Medulla oblongata (tissue), 1 donor: Measurements from ENCODE around the gene MRPS26.
"Not testable (repeated sequence)": the region's sequence is repeated elsewhere in the genome, so short reads cannot be mapped to it uniquely, and the experiment has no call there.

Source experiments
- DNase-seq: peaks from one replicate; pipeline ENCODE4 v3.0.0-alpha.2; 2015; ENCODE audit errors: extremely low spot score

Gene MRPS26

DNA sequence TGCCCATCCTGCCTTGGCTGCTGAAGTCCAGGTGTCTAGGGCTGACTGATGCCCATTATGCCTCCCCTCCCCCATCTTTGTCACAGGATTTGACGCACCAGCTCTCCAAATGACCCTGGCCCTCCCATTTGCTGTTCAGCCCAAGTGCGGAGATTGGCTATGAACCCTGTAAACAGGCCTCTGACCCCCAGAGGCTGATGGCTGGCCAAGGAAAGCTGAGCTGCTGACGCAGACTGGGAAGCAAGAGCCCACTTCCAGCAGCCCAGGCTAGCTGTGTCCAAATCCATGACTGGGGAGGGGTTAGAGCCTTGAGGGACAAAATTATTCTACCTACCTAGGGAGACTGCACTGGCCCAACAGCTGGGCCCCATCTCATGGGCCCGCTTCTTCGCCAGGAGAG lies 3.2 kb upstream of the MRPS26 start:
- DNase-seq: peak; percentile 35

DNA sequence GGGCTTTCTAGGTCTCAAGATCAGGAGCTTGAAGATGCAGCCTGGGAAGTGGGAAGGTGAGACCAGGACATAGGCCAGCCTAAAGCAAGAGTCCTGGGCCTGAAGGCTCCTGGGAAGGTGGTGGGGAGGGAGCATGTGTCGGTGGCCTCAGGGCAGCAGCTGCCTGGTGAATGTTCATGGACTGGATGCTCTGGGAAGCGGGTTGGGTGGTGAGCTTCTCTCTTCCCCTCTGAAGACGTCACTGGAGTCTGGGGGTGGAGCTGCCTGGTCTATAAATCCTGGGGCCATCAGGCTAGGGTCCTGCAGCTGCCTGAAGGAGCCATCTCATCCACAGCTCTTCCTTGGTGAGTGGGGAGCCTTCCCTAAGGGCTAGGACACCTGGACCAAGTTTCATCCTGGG lies 2.5 kb upstream of the MRPS26 start, which contains the start of gene GNRH2:
TSS of gene GNRH2 (plus strand) at position 301 of the 400 bp plus-strand sequence. CDS start 793 bp downstream, outside the sequence.
- DNase-seq: no peak

DNA sequence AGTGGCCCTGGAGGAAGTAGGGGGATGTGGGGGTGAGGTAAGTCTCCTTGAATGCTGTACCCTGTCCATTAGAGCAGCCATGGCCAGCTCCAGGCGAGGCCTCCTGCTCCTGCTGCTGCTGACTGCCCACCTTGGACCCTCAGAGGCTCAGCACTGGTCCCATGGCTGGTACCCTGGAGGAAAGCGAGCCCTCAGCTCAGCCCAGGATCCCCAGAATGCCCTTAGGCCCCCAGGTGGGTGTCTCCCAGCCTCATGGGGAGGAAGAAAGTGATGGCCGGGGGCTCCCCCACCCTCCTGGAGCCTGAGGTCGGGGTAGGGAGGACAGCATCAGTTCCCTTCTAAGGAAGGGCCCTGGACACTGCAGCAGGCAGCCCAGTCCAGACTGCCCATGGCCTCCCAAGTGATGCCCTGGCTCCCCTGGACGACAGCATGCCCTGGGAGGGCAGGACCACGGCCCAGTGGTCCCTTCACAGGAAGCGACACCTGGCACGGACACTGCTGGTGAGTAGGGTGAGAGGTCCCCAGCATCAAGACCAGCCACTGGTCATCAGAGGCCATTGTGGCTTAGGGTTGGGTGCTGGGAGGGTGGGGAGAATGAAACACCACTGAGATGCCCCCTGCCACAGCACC lies 1.4 kb upstream of the MRPS26 start:
- no peak for DNase-seq

DNA sequence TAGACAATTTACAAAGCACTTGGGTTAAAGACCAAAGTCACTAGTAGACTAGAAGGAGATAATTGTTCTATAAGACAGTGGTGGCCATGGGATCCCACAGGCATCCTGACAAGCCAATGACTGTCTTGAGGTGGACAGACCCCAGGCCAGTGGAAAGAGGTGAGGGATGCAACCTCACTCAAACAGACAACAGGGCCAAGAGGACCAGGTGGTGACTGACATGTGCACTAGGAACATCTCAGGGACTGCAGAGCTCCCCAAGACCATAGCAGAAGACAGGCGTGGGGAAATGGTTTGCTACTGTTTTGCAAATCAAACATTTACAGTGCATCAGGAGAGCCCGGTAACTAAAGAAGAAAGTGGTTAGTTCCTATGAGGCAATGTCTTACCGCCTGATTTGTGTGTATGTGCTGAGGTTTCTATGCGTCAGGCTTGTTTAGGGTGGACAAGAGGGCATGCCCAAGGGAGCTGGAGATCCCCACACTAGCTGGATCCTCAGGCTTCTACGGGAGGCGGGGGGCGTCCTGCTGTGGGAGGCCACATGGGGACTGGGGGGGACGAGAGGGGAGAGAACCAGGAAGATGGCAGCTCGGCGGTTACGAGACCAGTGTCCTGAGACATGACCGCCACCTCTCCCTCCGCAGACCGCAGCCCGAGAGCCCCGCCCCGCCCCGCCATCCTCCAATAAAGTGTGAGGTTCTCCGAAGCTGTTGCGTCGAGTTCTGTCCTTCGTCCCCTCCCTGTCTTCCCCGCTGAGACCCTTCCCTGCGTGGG lies 623 bp upstream of the MRPS26 start:
- DNase-seq: no peak

DNA sequence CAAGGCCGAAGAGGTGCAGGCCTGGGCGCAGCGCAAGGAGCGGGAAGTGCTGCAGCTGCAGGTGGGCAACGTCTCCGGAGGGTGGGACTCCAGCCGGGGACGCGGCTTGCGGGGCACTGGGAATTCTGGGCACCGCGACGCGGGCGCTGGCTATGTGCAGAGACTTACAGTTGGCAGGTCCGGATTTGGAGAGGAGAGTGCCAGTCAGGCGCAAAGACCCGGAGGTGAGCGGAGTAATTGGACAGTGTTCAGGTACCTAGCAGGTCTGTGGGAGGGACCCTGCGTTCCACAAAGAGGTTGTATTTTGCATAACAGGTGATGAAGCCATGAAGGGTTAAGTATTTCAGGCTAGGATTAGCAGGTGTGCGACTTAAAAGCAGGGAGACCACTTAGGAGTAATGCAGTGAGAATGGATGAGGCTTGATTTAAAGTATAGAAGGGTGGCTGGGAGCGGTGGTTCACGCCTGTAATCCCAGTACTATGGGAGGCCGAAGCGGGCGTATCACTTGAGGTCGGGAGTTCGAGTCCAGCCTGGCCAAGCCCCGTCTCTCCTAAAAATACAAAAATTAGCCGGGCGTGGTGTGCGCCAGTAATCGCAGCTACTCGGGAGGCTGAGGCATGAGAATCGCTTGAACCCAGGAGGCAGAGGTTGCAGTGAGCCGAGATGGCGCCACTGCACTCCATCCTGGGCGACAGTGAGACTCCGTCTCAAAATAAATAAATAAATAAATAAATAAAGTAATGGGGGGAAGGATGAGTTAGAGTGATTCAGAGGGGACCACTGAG lies 1.0 kb downstream of the MRPS26 start:
- no peak for DNase-seq

DNA sequence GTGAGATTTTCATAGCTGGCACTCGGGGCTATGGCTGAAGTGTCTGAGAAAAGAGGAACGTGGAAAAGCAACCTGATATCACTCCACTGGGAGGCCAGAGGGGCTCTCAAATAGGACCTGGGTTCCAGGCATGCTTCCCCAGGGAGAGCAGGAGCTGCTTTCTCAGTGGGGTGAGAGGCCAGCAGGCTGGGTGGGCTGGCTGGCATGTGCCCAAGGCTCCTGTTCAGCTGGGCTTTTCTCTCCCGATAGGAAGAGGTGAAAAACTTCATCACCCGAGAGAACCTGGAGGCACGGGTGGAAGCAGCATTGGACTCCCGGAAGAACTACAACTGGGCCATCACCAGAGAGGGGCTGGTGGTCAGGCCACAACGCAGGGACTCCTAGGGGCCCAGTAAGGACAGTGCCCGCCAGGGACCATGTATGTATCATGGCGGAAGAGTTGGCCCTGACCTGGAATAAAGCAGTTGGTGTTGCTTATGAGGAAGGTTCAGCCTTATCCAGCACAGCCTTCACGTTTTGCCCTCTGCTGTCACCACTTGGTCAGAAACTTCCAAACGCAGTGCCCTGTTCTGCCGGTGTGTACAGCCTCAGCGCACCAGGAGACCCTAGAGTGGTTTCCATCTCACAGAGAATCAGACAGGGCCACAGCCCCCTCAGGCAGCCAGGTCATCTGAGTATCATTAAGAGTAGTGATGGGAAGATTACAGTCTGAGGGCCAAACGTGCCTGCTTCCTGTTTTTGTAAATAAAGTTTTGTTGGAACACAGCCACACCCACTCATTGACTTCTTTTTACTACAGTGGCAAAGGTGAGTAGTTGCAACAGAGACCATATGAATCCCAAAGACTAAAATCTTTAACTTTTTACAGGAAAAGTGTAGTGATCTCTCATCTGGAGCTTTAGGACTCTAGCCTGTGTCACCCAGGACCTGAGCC lies 1.9 kb downstream of the MRPS26 start:
- DNase-seq: no peak

DNA sequence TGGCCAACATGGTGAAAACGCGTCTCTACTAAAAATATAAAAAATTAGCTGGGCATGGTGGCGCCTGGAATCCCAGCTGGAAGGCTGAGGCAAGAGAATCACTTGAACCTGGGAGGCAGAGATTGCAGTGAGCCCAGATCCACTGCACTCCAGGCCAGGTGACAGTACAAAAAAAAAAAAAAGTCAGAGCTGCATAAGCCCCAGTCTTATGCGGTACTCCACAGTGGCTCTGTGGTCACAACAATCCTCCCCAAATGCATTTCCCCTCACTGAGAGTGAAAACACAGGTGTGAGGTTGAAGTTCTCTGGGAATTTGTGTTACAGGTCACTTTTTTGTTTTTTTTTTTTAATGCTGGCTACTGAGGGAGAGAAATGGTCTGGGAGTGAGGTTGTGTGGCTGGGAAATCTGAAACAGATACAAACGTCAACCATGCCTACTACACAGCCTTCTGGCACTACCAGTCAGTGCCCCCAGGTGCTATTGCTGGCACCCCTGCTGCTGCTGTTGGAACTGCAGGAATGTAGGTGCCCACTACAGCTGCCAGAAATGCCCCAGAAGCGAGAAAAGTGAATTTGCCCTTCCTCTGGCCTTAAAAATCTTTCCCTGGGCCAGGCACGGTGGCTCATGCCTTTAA lies 5.7 kb downstream of the MRPS26 start:
- DNase-seq: no peak

DNA sequence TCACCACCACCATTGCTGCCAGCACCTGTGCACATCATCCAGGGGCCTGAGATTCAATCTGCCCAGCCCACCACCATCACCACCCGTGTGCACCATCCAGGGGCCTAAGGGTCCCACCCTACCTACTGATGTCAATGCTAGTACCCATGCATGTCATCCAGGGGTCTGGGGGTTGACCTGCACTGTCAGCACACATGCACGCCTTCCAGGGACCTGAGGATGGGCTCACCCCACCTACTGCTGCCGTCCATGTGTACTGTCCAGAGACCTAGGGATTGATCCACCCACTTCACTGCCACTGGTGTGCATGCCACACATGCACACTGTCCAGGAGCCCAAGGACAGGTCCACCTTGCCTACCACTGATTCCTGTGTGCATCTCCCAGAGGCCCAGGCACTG lies 13.6 kb downstream of the MRPS26 start:
- no peak for DNase-seq

DNA sequence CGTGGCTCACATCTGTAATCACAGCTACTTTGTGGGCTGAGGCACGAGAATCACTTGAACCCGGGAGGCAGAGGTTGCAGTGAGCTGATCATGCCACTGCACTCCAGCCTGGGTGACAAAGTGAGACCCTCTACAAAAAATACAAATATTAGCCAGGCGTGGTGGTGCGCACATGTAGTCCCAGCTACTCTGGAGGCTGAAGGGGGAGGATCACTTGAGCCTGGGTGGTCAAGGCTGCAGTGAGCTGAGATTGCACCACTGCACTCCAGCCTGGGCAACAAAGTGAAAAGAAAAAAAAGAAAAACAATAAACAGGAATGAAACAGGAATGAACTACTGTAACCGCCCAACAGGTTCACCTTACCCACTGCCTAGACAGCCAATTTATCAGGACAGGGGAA lies 18.3 kb downstream of the MRPS26 start:
- not testable (repeated sequence) for DNase-seq

DNA sequence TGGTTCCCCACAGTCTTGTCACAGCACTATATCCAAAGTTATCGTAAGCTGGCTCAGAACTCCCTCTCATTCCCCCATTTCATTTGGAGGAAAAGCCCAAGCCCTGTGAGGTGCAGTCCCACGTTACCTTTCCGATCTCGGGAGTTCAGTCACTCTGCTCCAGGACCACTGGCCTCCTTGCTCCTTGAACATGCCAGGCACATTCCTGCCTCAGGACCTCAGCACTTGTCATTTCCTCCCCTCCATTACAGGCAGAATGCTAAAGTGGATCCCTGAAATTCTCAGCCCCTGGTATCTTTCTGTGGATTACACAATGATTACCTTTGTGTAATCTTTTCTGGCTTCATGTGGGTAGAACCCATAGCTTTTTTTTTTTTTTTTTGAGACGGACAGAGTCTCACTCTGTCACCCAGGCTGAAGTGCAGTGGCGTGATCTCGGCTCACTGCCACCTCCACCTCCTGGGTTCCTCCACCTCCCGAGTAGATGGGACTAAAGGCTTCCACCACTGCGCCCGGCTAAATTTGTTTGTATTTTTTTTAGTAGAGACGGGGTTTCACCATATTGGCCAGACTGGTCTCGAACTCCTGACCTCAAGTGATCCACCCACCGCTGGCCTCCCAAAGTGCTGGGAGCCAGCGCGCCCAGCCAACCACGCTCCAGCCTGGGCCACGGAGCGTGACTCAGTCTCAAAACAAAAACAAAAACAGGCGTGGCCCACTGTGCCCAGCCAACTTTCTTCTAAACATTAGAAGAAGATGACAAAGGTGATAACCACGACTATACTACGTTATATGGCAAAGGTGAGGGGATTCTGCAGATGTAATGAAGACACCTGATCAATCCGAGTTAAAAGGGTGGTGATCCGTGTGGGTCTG lies 21.5 kb downstream of the MRPS26 start:
- no peak for DNase-seq

DNA sequence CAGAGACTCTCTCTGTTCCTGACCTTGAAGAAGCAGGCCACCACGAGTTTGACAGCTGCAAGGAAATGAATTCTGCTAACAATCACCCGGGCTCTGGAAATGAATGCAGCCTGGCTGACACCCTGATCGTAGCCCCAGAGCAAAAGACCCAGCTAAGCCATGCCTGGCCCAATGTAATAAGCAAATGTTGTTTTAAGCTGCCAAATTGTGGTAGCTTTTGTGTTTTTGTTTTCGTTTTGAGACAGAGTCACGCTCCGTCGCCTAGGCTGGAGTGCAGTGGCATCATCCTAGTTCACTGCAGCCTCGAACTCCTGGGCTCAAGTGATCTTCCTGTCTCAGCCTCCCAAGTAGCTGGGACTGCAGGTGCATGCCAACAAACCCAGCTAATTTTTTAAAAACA lies 22.2 kb downstream of the MRPS26 start:
- peak; percentile 35 for DNase-seq

DNA sequence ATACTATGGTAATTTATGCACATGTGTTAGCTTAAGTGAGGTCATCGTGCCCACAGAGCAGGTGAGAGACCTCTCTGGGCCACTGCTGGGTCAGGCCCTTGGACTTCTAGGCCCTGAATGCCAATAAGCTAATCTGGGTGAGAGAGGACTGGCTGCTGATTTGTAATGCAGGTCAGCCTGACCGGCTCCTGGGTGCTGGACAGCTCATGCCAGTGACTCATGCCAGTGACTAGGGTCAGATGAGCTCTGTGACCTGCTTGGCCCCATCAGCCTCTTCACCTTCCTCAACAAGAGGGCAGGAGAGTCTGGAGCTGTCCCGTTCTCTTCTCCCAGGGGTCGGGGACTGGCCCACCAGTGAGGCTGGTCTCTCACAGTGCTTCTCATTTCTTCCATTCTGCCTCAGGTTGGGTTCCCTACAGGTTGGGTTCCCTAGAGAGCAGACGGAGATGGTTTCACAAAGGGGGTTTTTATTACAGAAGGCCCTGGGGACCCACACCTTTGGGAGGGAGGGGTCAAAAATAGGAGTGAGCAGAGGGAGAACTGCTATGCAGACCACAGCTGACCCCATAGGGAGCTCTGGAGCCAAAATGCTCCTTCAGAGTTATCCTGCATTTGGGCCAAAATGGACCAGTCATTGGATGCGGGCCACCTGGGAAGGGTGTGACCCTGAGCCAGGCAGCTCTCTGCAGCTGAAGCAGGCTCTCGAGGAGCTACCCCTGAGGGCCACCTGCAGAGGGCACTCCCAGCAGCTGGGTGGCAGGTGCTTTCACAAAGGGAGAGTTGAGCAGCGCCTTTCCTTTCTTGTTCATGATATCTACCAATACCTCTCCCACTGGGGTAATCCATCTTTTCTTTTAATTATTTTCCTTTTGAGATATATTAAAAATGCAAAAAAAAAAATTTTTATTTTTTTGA lies 23.4 kb downstream of the MRPS26 start:
- no peak for DNase-seq

DNA sequence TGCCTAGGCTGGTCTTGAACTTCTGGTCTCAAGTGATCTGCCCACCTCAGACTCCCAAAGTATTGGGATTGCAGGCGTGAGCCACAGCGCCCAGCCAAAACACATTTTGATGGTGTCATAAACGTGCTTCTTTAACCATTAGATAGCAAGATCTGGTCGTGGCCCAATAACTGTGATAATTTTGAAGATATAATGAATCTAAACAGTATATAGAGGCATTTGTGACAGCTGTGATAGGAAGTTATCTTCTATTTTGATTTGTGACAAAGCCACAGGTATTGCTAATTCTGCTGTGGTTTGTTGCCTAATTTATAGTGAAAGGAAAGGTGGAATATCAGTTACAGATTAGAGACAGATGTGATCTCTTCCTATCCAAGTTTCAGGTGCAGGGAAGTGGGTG lies 24.9 kb downstream of the MRPS26 start:
- no peak for DNase-seq

DNA sequence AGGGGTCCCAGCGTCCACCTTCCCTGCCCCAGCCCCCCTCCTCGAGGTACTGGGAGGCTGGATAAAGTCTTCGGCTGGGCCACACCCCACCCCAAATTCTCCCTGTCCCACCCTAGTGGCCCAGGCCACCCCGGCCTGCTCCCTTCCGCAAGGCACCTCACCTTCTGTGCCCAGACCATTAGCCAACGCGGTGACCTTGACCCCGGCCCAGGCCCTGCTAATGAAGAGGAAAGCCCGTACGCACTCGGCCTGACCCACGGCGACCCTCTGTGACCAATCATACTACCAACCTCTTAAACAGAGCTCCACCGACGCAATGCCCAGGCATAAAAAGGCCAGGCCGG lies 25.4 kb downstream of the MRPS26 start:
- DNase-seq: no peak

DNA sequence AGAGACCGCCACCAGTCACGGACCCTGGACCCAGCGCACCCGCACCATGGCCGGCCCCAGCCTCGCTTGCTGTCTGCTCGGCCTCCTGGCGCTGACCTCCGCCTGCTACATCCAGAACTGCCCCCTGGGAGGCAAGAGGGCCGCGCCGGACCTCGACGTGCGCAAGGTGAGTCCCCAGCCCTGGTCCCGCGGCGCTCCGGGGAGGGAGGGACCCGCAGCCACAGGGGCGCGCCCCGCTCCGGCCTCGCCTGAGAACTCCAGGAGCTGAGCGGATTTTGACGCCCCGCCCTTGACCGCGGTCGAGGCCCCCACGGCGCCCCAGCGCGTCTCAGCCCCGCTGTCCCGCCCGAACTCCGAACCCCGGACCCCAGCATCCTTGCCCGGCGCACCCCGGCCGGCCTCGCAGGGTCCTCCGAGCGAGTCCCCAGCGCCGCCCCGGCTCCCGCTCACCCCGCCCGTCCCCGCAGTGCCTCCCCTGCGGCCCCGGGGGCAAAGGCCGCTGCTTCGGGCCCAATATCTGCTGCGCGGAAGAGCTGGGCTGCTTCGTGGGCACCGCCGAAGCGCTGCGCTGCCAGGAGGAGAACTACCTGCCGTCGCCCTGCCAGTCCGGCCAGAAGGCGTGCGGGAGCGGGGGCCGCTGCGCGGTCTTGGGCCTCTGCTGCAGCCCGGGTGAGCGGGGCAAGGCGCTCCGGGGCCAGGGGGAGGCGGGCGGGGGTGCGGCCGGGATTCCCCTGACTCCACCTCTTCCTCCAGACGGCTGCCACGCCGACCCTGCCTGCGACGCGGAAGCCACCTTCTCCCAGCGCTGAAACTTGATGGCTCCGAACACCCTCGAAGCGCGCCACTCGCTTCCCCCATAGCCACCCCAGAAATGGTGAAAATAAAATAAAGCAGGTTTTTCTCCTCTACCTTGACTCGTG lies 26.0 kb downstream of the MRPS26 start, which contains the start of gene OXT:
TSS of gene OXT (plus strand) at position 11 of the 920 bp plus-strand sequence. CDS start at position 47, 36 bp downstream.
- DNase-seq: no peak

DNA sequence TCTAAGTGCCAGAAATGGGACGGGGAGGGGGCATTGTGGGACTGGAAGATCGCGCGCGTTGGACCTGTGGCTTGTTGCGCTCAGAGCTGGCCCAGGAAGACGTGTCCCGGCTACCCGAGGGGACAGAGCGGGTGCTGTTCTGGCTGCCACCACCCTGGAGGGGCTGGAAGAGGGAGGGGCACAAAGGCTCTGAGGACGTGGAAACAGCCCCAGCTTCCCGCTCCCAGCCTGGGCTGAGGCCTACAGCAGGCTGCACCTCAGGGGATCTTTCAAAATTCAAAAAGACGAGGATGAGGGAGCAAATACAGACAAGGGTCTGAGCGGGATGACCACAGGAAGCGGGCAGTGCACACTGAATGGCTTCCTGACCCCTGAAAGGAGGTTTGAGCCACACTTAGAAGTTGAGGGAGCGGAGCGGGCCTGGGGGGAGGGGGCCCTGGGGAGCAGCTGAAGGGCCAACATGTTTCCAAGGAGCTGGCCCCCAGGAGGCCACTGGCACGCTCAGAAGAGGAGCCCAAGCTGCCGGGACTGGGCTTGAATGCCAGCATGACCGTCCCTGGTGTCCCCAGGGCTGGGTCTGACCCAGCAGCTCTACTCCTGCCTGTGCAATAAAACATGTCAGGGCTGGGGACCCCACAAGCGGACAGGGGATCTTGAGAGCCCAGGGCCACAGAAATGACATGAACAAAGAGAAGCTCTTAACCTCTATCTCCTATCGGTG lies 26.8 kb downstream of the MRPS26 start:
- DNase-seq: no peak

DNA sequence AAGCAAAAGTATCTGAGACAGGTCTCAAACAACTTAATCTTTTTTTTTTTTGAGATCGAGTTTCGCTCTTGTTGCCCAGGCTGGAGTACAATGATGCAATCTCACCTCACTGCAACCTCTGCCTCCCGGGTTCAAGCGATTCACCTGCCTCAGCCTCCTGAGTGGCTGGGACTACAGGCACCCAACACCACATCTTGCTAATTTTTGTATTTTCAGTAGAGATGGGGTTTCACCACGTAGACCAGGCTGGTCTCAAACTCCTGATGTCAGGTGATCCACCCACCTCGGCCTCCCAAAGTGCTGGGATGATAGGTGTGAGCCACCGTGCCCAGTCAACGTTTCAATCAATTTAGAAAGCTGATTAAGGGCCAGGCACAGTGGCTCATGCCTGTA lies 27.4 kb downstream of the MRPS26 start:
- not testable (repeated sequence) for DNase-seq
